ENCODE results near the gene SCAPER. TPM values are rescaled to one million over a fixed set of nuclear protein-coding genes. Genes with fewer than 3 reads are reported as not detected.
A peak's percentile ranks its signal among the peaks of the same experiment; 100 is the strongest.
"Not testable (repeated sequence)": the region's sequence is repeated elsewhere in the genome, so short reads cannot be mapped to it uniquely, and the experiment has no call there.

Gene SCAPER
- total RNA-seq, 1 donor from 2014 or later = 20.8 TPM

DNA sequence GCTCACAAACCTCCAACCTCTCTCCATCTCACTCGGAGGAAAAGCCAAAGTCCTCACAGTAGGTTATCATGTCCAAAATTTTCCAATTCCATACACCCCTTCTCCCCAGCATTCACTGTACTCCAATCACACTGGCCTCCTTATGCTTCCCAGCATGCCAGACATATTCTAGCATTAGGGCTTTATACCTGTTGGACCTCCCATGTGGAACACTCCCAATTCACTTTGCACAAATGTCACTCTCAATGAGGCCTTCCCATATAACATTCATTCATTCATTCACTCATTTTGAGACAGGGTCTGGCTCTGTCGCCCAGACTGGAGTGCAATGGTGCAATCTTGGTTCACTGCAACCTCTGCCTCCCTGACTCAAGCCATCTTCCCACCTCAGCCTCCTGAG is 19.9 kb downstream of the SCAPER start:
- H3K27me3 ChIP-seq (ENCODE audit: control insufficient read depth, insufficient read depth, low read length) = no peaks in the 10 kb centered on the region
- no peaks in the 10 kb centered on the region for H3K36me3 ChIP-seq (ENCODE audit: control insufficient read depth, insufficient read depth, low read length)
- no peak overlapping the region for H3K4me3 ChIP-seq (ENCODE audit: low read depth, low read length)
- no peak for DNase-seq (ENCODE audit: low read depth)
- TF ChIP-seq, protein P1, sequence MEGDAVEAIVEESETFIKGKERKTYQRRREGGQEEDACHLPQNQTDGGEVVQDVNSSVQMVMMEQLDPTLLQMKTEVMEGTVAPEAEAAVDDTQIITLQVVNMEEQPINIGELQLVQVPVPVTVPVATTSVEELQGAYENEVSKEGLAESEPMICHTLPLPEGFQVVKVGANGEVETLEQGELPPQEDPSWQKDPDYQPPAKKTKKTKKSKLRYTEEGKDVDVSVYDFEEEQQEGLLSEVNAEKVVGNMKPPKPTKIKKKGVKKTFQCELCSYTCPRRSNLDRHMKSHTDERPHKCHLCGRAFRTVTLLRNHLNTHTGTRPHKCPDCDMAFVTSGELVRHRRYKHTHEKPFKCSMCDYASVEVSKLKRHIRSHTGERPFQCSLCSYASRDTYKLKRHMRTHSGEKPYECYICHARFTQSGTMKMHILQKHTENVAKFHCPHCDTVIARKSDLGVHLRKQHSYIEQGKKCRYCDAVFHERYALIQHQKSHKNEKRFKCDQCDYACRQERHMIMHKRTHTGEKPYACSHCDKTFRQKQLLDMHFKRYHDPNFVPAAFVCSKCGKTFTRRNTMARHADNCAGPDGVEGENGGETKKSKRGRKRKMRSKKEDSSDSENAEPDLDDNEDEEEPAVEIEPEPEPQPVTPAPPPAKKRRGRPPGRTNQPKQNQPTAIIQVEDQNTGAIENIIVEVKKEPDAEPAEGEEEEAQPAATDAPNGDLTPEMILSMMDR (IDR thresholded peaks at IDR 0.05; ENCODE audit: insufficient read depth, low read length, poor library complexity, severe bottlenecking) = no peak

DNA sequence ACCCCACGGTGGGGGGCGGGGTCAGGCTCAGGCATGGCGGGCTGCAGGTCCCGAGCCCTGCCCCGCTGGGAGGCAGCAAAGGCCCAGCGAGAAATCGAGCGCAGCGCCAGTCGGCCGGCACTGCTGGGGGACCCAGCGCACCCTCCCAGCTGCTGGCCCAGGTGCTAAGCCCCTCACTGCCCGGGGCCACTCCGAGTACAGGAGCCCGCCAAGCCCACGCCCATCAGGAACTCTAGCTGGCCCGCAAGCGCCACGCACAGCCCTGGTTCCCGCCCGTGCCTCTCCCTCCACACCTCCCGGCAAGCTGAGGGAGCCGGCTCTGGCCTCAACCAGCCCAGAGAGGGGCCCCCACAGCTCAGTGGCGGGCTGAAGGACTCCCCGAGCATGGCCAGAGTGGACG is 29.2 kb downstream of the SCAPER start:
- Histone ChIP-seq H3K36me3 (ENCODE audit: control insufficient read depth, insufficient read depth, low read length) (no peaks in the 10 kb centered on the region), H3K4me3 (ENCODE audit: low read depth, low read length) (no peak overlapping the region), H3K27me3 (ENCODE audit: control insufficient read depth, insufficient read depth, low read length) (no peaks in the 10 kb centered on the region)
- DNase-seq (ENCODE audit: low read depth) = no peak
- TF ChIP-seq, protein P1 (IDR thresholded peaks at IDR 0.05; ENCODE audit: insufficient read depth, low read length, poor library complexity, severe bottlenecking) = no peak

DNA sequence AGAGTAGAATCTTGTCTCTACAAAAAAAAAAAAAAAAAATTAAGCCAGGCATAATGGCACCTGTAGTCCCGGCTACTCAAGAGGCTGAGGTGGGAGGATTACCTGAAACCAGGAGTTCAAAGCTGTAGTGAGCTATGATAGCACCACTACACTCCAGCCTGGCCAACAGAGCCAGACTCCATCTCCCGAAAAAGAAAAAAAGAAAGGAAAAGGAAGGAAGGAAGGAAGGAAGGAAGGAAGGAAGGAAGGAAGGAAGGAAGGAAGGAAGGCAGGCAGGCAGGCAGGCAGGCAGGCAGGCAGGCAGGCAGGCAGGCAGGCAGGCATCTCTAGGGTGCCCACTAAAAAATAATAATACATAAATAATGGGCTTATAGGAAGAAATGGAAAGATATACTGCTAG is 32.1 kb downstream of the SCAPER start:
- H3K4me3 ChIP-seq (ENCODE audit: low read depth, low read length); H3K27me3 ChIP-seq (ENCODE audit: control insufficient read depth, insufficient read depth, low read length); H3K36me3 ChIP-seq (ENCODE audit: control insufficient read depth, insufficient read depth, low read length); DNase-seq (ENCODE audit: low read depth): not testable (repeated sequence)

DNA sequence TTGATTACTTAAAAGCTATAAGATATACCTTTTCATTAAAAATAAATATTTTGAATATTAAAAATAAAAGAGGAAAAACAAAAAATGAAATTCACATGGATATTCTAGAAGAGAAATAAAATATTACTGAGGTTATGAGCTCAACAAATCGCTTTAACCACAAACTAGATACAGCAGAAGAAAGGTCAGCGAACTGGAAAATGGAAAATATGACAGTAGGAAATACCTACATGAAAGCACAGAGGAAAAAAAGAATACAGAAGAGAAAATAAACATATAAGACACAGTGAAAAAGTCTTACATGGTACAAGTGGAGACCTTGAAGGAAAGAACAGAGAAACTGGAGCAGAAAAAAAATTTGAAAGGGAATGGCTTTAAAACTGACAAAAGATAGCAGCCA is 33.2 kb downstream of the SCAPER start:
- TF ChIP-seq, protein P1 (IDR thresholded peaks at IDR 0.05; ENCODE audit: insufficient read depth, low read length, poor library complexity, severe bottlenecking) = no peak
- no peak overlapping the region for H3K4me3 ChIP-seq (ENCODE audit: low read depth, low read length)
- no peaks in the 10 kb centered on the region for H3K27me3 ChIP-seq (ENCODE audit: control insufficient read depth, insufficient read depth, low read length)
- DNase-seq (ENCODE audit: low read depth) = no peak
- no peaks in the 10 kb centered on the region for H3K36me3 ChIP-seq (ENCODE audit: control insufficient read depth, insufficient read depth, low read length)

DNA sequence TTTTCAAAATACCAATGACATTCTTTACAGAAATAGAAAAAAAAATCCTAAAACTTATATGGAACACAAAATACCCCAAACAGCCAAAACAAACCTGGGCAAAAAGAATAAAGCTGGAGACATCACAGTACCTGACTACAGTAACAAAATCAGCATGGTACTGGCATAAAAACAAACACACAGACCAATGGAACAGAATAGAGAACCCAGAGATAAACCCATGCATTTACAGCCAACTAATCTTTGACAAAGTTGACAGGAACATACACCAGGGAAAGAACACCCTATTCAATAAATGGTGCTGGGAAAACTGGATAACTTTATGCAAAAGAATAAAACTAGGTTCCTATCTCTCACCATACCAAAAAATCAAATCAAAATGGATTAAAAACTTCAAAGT is 36.4 kb downstream of the SCAPER start:
- Histone ChIP-seq H3K27me3 (ENCODE audit: control insufficient read depth, insufficient read depth, low read length) (no peaks in the 10 kb centered on the region), H3K36me3 (ENCODE audit: control insufficient read depth, insufficient read depth, low read length) (no peaks in the 10 kb centered on the region), H3K4me3 (ENCODE audit: low read depth, low read length) (no peak overlapping the region)
- TF ChIP-seq, protein P1 (IDR thresholded peaks at IDR 0.05; ENCODE audit: insufficient read depth, low read length, poor library complexity, severe bottlenecking) = no peak
- DNase-seq (ENCODE audit: low read depth) = no peak

DNA sequence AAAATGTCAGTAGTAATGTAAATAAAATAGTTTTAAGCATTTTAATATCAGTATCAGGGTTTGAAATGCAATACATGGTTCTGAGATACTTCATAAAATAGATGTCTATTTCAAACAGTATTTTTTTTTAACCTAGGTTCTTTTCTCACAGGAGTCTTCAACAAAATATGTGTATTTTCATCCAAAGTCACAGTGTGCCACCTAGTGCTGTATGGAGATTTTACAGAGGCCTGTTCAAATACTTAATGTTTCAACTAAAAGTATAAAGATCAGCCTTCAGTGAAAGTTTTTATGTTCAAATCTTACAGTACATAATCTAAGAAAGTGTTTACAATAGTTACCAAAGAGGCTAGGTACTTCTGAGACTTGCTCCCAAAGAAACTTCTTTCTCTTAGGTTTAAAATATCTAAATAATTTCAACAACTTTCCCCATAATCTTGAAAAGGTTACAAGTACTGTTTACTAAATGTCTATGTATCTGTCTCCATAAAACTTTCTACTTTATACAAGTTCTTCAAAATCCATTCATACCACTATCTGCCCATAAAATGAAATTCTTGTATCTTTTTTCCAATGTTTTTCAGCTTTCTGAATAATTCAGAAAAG is 38.3 kb downstream of the SCAPER start:
- no peak for DNase-seq (ENCODE audit: low read depth)
- Histone ChIP-seq H3K27me3 (ENCODE audit: control insufficient read depth, insufficient read depth, low read length) (no peaks in the 10 kb centered on the region), H3K36me3 (ENCODE audit: control insufficient read depth, insufficient read depth, low read length) (no peaks in the 10 kb centered on the region), H3K4me3 (ENCODE audit: low read depth, low read length) (no peak overlapping the region)
- TF ChIP-seq, protein P1 (IDR thresholded peaks at IDR 0.05; ENCODE audit: insufficient read depth, low read length, poor library complexity, severe bottlenecking) = peak; percentile 38

Measured in kidney epithelial cell (primary cell).